BE2C (cell line): ENCODE results near the gene KIAA1217.

Experiments
- DNase-seq: peaks from one replicate; pipeline ENCODE4 v3.0.0-alpha.2; 2020
- H3K27me3 ChIP-seq: fragments of 250-450 bp; sonication (Bioruptor Pico); 2 replicates; pipeline ENCODE4 v1.5.1; 2020; ENCODE audit warnings: mild to moderate bottlenecking
- H3K36me3 ChIP-seq: fragments of 250-450 bp; sonication (Bioruptor Pico); 2 replicates; pipeline ENCODE4 v1.5.1; 2020; ENCODE audit warnings: mild to moderate bottlenecking
- H3K4me1 ChIP-seq: fragments of 250-450 bp; sonication (Bioruptor Pico); 2 replicates; pipeline ENCODE4 v1.5.1; 2020
- H3K4me3 ChIP-seq: 2 replicates; pipeline ENCODE4 v1.5.1; 2011; ENCODE audit warnings: low read depth, low read length
- H3K9me3 ChIP-seq: fragments of 250-450 bp; sonication (Bioruptor Pico); 2 replicates; pipeline ENCODE4 v1.5.1; 2020
- TF ChIP-seq, protein P1 (sequence below): IDR thresholded peaks from 2 replicates; pipeline ENCODE4 v1.5.1; 2012; ENCODE audit warnings: mild to moderate bottlenecking, low read depth, low read length

KIAA1217 gene

DNA sequence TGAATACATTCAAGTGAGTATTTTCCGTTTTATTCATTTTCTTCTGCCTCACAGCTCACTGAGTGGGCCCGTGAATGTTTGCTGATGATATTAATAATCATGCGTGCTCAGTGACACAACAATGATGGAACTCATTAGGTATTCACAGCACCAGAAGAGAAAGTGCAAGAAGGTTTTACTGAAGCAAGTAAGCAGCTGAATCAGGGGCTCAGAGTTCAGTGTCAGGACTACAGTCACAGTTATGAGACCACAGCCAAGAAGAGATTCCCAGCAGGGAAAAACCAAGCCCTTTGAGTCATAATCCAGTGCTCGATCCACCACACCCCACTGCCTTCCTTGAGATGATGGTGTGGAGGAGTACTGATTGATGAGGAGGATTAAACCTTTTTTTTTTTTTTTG, 247.4 kb downstream of the KIAA1217 start:
- DNase-seq = no peak
- Histone ChIP-seq H3K4me1 (no peaks in the 10 kb centered on the region), H3K9me3 (no peaks in the 10 kb centered on the region), H3K27me3 (no peaks in the 10 kb centered on the region), H3K36me3 (no peaks in the 10 kb centered on the region), H3K4me3 (no peak overlapping the region)
- TF ChIP-seq, protein P1, sequence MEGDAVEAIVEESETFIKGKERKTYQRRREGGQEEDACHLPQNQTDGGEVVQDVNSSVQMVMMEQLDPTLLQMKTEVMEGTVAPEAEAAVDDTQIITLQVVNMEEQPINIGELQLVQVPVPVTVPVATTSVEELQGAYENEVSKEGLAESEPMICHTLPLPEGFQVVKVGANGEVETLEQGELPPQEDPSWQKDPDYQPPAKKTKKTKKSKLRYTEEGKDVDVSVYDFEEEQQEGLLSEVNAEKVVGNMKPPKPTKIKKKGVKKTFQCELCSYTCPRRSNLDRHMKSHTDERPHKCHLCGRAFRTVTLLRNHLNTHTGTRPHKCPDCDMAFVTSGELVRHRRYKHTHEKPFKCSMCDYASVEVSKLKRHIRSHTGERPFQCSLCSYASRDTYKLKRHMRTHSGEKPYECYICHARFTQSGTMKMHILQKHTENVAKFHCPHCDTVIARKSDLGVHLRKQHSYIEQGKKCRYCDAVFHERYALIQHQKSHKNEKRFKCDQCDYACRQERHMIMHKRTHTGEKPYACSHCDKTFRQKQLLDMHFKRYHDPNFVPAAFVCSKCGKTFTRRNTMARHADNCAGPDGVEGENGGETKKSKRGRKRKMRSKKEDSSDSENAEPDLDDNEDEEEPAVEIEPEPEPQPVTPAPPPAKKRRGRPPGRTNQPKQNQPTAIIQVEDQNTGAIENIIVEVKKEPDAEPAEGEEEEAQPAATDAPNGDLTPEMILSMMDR = no peak

DNA sequence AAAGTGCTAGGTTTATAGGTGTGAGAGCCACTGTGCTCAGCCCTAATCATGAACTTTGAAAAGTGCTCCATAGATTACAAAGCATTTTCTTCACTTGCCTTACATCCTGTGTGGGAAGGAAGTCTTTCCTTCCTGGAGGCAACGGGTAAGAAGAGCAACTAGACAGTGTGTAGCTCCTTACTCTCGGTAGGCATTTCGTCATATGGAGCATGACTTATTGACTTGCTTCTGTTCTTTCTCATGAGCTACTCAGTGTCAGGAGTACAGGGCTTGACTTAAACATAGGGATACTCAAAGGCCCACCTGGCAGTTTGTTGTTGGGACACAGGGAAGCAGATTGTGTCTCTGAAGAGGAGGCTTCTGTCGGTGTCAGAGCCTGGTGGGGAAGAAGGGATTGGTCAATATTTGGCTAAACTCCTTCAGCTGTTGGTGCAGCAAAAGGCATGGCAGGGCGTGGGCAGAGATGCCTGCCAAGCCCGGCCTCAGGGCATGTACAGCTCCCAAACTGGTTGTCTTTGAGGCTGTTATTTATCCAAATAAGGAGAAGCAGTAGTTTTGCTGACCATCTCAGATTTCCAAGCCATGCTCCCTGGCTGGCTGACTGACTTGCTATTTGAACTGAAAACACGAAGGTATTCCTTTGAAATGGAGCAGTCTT, 248.9 kb downstream of the KIAA1217 start:
- Histone ChIP-seq H3K27me3 (no peaks in the 10 kb centered on the region), H3K4me3 (no peak overlapping the region), H3K4me1 (no peaks in the 10 kb centered on the region), H3K9me3 (no peaks in the 10 kb centered on the region), H3K36me3 (no peaks in the 10 kb centered on the region)
- DNase-seq = no peak
- TF ChIP-seq, protein P1 = no peak

DNA sequence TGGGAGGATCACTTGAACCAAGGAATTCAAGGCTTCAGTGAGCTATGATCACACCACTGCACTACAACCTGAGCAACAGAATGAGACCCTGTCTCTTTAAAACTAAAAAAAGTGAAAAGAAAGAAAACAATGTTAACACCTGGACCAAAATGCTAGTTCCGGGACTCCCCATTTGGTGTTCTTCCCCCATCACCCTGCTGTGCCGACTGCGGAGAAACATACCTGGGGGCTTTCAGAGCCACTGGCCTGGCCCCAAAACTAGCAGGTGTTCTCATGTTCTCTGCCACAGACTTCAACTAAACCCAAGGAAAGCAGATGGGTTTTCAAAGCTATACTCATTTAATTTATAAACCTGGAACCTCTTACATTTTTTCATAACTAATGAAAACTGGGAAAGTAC, 250.9 kb downstream of the KIAA1217 start:
- no peaks in the 10 kb centered on the region for H3K36me3 ChIP-seq
- H3K4me3 ChIP-seq = no peak overlapping the region
- H3K4me1 ChIP-seq = no peaks in the 10 kb centered on the region
- no peak for DNase-seq
- H3K9me3 ChIP-seq = no peaks in the 10 kb centered on the region
- H3K27me3 ChIP-seq = no peaks in the 10 kb centered on the region
- TF ChIP-seq, protein P1 = no peak

DNA sequence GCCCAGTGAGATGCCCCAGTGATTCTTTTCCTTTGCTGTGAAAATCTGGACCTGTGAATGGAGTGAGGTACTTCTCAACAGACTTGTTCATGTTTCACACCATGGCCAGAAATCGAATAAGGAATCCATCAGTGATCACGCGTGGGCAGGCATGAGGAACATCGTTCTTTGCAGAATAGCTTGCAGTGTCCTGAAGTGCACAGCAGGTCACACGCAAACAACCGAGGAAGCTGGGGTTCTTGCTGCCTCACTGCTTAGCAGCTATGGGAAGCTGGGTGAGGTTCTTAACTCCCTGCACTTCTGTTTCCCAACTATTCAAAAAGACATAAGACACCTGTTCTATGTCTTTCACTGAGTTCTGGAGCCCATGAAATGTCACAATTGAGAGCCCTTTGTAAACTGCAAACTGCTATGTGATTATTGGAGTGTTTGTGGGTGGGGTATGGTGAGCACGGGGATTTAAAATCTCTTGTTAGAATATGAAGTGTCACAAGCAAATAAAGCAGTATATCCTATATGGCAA, 253.4 kb downstream of the KIAA1217 start:
- no peak for DNase-seq
- H3K27me3 ChIP-seq = no peaks in the 10 kb centered on the region
- no peaks in the 10 kb centered on the region for H3K4me1 ChIP-seq
- no peaks in the 10 kb centered on the region for H3K9me3 ChIP-seq
- TF ChIP-seq, protein P1 = no peak
- no peaks in the 10 kb centered on the region for H3K36me3 ChIP-seq
- no peak overlapping the region for H3K4me3 ChIP-seq

DNA sequence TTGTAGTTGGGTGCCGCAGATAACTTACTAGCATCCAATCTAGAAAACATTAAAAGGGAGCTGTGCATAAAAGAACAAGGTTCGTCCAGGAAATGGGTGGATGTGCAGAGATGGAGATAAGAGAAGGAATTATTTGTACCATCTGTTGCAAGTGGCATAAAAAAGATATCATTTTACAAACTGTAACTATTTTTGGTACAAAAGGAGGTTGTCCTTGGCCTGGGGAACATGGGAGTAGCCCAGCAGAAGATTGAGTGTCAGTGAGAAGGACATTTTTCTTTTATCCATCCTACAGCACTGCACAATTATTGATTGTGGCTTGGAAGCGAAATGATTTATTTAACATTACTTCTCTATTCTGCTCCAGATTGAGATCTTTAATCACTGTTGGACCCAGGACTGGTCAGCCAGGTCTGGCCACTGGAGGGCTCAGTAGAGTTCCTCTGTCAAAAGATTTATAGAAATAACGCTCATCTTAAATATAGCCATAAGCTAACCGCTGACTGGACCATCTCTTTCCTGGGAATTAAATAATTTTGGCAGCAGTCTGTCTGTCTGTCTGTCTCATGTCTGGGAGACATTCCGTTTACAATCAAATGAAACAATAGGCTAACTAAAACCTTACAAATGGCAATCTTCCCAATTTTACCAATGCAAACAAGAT, 254.1 kb downstream of the KIAA1217 start:
- H3K27me3 ChIP-seq = no peaks in the 10 kb centered on the region
- H3K4me1 ChIP-seq = no peaks in the 10 kb centered on the region
- no peak overlapping the region for H3K4me3 ChIP-seq
- H3K36me3 ChIP-seq = no peaks in the 10 kb centered on the region
- no peaks in the 10 kb centered on the region for H3K9me3 ChIP-seq
- DNase-seq = no peak
- TF ChIP-seq, protein P1 = peak; percentile 4; the same call in 1 of the 2 replicates
